ENCODE results near the gene NUP93.
"Not testable (repeated sequence)": the region's sequence is repeated elsewhere in the genome, so short reads cannot be mapped to it uniquely, and the experiment has no call there.

DNA sequence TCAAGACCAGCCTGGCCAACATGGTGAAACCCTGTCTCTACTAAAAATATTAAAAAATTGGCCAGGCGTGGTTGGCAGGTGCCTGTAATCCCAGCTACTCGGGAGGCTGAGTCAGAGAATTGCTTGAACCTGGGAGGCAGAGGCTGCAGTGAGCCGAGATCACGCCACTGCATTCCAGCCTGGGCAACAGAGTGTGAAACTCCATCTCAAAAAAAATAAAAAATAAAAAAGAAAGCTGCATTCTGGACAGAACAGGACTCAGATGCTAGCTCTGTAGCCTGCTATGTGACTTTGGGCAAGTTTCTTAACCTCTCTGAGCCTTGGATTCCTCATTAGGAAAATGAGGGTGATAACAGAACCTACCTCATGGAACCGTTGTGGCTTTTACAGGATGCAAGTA is 138.8 kb downstream of the NUP93 start:
- TF ChIP-seq, protein P1, sequence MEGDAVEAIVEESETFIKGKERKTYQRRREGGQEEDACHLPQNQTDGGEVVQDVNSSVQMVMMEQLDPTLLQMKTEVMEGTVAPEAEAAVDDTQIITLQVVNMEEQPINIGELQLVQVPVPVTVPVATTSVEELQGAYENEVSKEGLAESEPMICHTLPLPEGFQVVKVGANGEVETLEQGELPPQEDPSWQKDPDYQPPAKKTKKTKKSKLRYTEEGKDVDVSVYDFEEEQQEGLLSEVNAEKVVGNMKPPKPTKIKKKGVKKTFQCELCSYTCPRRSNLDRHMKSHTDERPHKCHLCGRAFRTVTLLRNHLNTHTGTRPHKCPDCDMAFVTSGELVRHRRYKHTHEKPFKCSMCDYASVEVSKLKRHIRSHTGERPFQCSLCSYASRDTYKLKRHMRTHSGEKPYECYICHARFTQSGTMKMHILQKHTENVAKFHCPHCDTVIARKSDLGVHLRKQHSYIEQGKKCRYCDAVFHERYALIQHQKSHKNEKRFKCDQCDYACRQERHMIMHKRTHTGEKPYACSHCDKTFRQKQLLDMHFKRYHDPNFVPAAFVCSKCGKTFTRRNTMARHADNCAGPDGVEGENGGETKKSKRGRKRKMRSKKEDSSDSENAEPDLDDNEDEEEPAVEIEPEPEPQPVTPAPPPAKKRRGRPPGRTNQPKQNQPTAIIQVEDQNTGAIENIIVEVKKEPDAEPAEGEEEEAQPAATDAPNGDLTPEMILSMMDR (optimal IDR thresholded peaks at IDR 0.05 in 1 of 3, IDR thresholded peaks at IDR 0.05 in 1 of 3, conservative IDR thresholded peaks at IDR 0.05 in 1 of 3; ENCODE audit: extremely low read depth in 1 of 3, insufficient read depth in 2 of 3, low read length in 3 of 3): not testable (repeated sequence)
- not testable (repeated sequence) for TF ChIP-seq EZH2 (IDR thresholded peaks at IDR 0.05; ENCODE audit: low read length)

Data from keratinocyte (primary cell).